HepG2 (cell line): ENCODE data around the gene SRSF6. TPM values are rescaled to one million over a fixed set of nuclear protein-coding genes. Genes with fewer than 3 reads are reported as not detected.

ENCODE experiments used
- ARID5B ChIP-seq: IDR thresholded peaks from 2 replicates; pipeline ENCODE4 v1.4.0; 2020; ENCODE audit warnings: mild to moderate bottlenecking, missing genetic modification reagents
- ERF ChIP-seq: IDR thresholded peaks from 2 replicates; pipeline ENCODE4 v1.6.1; 2018; ENCODE audit warnings: missing biosample characterization, missing genetic modification reagents
- KMT2A ChIP-seq: sonication (generic); formaldehyde crosslinking; IDR thresholded peaks from 2 replicates; pipeline ENCODE4 v1.4.0; 2020; ENCODE audit warnings: missing genetic modification reagents
- MEF2D ChIP-seq: sonication (generic); formaldehyde crosslinking; IDR thresholded peaks from 2 replicates; pipeline ENCODE4 v1.5.1; 2020; ENCODE audit warnings: mild to moderate bottlenecking, missing genetic modification reagents
- PAXIP1 ChIP-seq: sonication (generic); formaldehyde crosslinking; conservative IDR thresholded peaks from 2 replicates; pipeline ENCODE4 v1.4.0; 2020; ENCODE audit warnings: mild to moderate bottlenecking, missing genetic modification reagents, moderate library complexity
- RXRB ChIP-seq: IDR thresholded peaks from 2 replicates; pipeline ENCODE4 v1.6.1; 2016; ENCODE audit warnings: borderline replicate concordance, missing genetic modification reagents, missing compliant biosample characterization
- SOX13 ChIP-seq, 3 experiments: fragments of 450-650 bp in 1 of 3; sonication (generic) in 1 of 3; formaldehyde crosslinking in 1 of 3; IDR thresholded peaks in 2 of 3; conservative IDR thresholded peaks in 1 of 3; 2 replicates each; pipeline versions ENCODE4 v1.5.0 to v1.6.1; 2016 to 2020; ENCODE audit warnings: antibody characterized with exemption in 1 of 3, mild to moderate bottlenecking in 1 of 3, missing compliant biosample characterization in 1 of 3, missing genetic modification reagents in 1 of 3, moderate library complexity in 1 of 3
- TP53 ChIP-seq: sonication (generic); formaldehyde crosslinking; conservative IDR thresholded peaks from 2 replicates; pipeline ENCODE4 v1.4.0; 2020; ENCODE audit warnings: missing genetic modification reagents
- YEATS2 ChIP-seq: sonication (generic); formaldehyde crosslinking; IDR thresholded peaks from 2 replicates; pipeline ENCODE4 v1.4.0; 2020; ENCODE audit warnings: missing genetic modification reagents, borderline replicate concordance
- ZNF124 ChIP-seq: sonication (generic); formaldehyde crosslinking; IDR thresholded peaks from 2 replicates; pipeline ENCODE4 v1.4.0; 2020; ENCODE audit warnings: missing genetic modification reagents
- ZNF232 ChIP-seq: sonication (generic); formaldehyde crosslinking; IDR thresholded peaks from 2 replicates; pipeline ENCODE4 v1.4.0; 2020; ENCODE audit warnings: missing genetic modification reagents, borderline replicate concordance
- ZNF569 ChIP-seq: sonication (generic); formaldehyde crosslinking; IDR thresholded peaks from 2 replicates; pipeline ENCODE4 v1.5.0; 2020; ENCODE audit warnings: mild to moderate bottlenecking, missing genetic modification reagents, moderate library complexity, borderline replicate concordance
- polyA plus RNA-seq, 8 experiments: library from polyadenylated mRNA; depleted of rRNA in 3 of 8; stranded (reverse) in 7 of 8; unstranded in 1 of 8; fragments of >200 nt; fragmentation: Illumina TruSeq in 4 of 8; extraction: Trizol in 4 of 8; gene quantifications; 2 replicates each; pipeline versions ENCODE4 v1.2.1 to v1.2.3, GENCODE V29; 2011 to 2016; ENCODE audit warnings: low read depth in 4 of 8, missing spikeins in 1 of 8, mixed read lengths in 1 of 8; ENCODE audit not compliant: insufficient read depth in 1 of 8
- total RNA-seq, 5 experiments: library from RNA; depleted of rRNA; stranded (reverse); fragments of >200 nt; fragmentation: Illumina TruSeq; extraction: Trizol; gene quantifications; 2 replicates each; pipeline ENCODE4 v1.2.3, GENCODE V29; 2016; ENCODE audit warnings: low read depth in 1 of 5

SRSF6 gene
- total and polyA plus RNA-seq, 2 of the 13 experiments (the other 11 are each of a cell fraction or from before 2014, with no cell fraction given), result 156 to 194 TPM

GRCh38 chr20:43448748-43449535, 8.8 kb upstream of the SRSF6 start (continued):
- TF ChIP-seq ARID5B (CRISPR knock-in tag) (peak; percentile 57), ZNF569 (CRISPR knock-in tag) (0 out of 2 replicates have a peak, but pooled peaks have one; percentile 28), ZNF232 (CRISPR knock-in tag) (no peak), TP53 (CRISPR knock-in tag) (0 out of 2 replicates have a peak, but pooled peaks have one; percentile 54), SOX13 (IDR thresholded peaks at IDR 0.05) (no peak), SOX13 (CRISPR knock-in tag; conservative IDR thresholded peaks at IDR 0.05 in 1 of 2, IDR thresholded peaks at IDR 0.05 in 1 of 2) (0 out of 4 replicates have a peak, but pooled peaks of 1 of the 2 experiments have one; percentile 7), YEATS2 (CRISPR knock-in tag) (peak; percentile 54; the same call in 1 of the 2 replicates), MEF2D (CRISPR knock-in tag) (0 out of 2 replicates have a peak, but pooled peaks have one; percentile 61), PAXIP1 (peak; percentile 20; the same call in 1 of the 2 replicates), ERF (CRISPR knock-in tag) (peak; percentile 7; the same call in 1 of the 2 replicates), ZNF124 (0 out of 2 replicates have a peak, but pooled peaks have one; percentile 25), RXRB (peak; percentile 80; the same call in 1 of the 2 replicates), KMT2A (CRISPR knock-in tag) (peak; percentile 44; the same call in 1 of the 2 replicates)
- TF ChIP-seq, all 625 proteins: peak for 120
